HEK293 (cell line): ENCODE results near the gene MRPL39.

Source experiments
- CTCF ChIA-PET: fragments of 350-600 bp; formaldehyde crosslinking; extraction: SDS; loops from one replicate; lab custom pipeline; 2021; ENCODE audit warnings: antibody characterized with exemption; lab: Yijun Ruan, JAX
- POLR2A ChIA-PET: fragments of 300-600 bp; formaldehyde crosslinking; extraction: SDS; loops from one replicate; lab custom pipeline; 2020; ENCODE audit warnings: antibody characterized with exemption, inconsistent platforms; lab: Yijun Ruan, JAX
- H3K27ac ChIP-seq: fragments of 200-500 bp; sonication (Bioruptor generic); 2 replicates; pipeline ENCODE4 v1.5.1; 2014; ENCODE audit warnings: low read depth, low read length, control low read depth, inconsistent platforms; ENCODE audit errors: extremely low read depth
- H3K36me3 ChIP-seq, 2 experiments: fragments of 200-500 bp in 1 of 2; sonication (Bioruptor generic) in 1 of 2; 1 replicate in 1 of 2; 2 replicates in 1 of 2; pipeline ENCODE4 v1.5.1; 2014 to 2017; ENCODE audit warnings: inconsistent platforms in 2 of 2, low read length in 2 of 2; ENCODE audit not compliant: control insufficient read depth in 2 of 2, insufficient read depth in 1 of 2
- H3K4me1 ChIP-seq: fragments of 200-500 bp; sonication (Bioruptor generic); 2 replicates; pipeline ENCODE4 v1.5.1; 2014; ENCODE audit warnings: mild to moderate bottlenecking, low read length, inconsistent platforms; ENCODE audit not compliant: control insufficient read depth, insufficient read depth
- H3K4me3 ChIP-seq: 2 replicates; pipeline ENCODE4 v1.5.1; 2011; ENCODE audit warnings: low read depth, mild to moderate bottlenecking, control low read depth, low read length, moderate library complexity
- H3K9me3 ChIP-seq: fragments of 200-500 bp; sonication (Bioruptor generic); 2 replicates; pipeline ENCODE4 v1.5.1; 2014; ENCODE audit warnings: low read depth, low read length, inconsistent platforms; ENCODE audit not compliant: control insufficient read depth, insufficient read depth
- AEBP2 ChIP-seq: fragments of 450-650 bp; formaldehyde crosslinking; IDR thresholded peaks from 2 replicates; pipeline ENCODE4 v1.5.1; 2016; ENCODE audit warnings: missing biosample characterization, missing genetic modification characterization, borderline replicate concordance
- ATF2 ChIP-seq: fragments of 450-650 bp; formaldehyde crosslinking; IDR thresholded peaks from 2 replicates; pipeline ENCODE4 v1.5.1; 2016; ENCODE audit warnings: missing biosample characterization, missing genetic modification characterization, low read depth
- BCL11A ChIP-seq: fragments of 450-650 bp; formaldehyde crosslinking; IDR thresholded peaks from 2 replicates; pipeline ENCODE4 v1.5.1; 2016; ENCODE audit warnings: low read depth, missing biosample characterization, missing genetic modification characterization
- GLI2 ChIP-seq: fragments of 450-650 bp; formaldehyde crosslinking; IDR thresholded peaks from 2 replicates; pipeline ENCODE4; 2017; ENCODE audit warnings: missing biosample characterization, missing genetic modification characterization, low read depth, borderline replicate concordance
- HOXD13 ChIP-seq: sonication (generic); formaldehyde crosslinking; IDR thresholded peaks from 2 replicates; pipeline ENCODE4 v1.8.0; 2022; ENCODE audit warnings: missing genetic modification reagents, borderline replicate concordance
- MEIS1 ChIP-seq: sonication (generic); formaldehyde crosslinking; IDR thresholded peaks from 2 replicates; pipeline ENCODE4 v1.8.1; 2022; ENCODE audit warnings: missing genetic modification reagents, mild to moderate bottlenecking, borderline replicate concordance
- PRDM1 ChIP-seq: fragments of 450-650 bp; formaldehyde crosslinking; IDR thresholded peaks from 2 replicates; pipeline ENCODE4; 2016; ENCODE audit warnings: missing biosample characterization, missing genetic modification characterization
- PRDM10 ChIP-seq: fragments of 450-650 bp; formaldehyde crosslinking; IDR thresholded peaks from 2 replicates; pipeline ENCODE4 v1.5.1; 2016; ENCODE audit warnings: missing biosample characterization, missing genetic modification characterization
- SETDB1 ChIP-seq: IDR thresholded peaks from one replicate; pipeline ENCODE4 v1.6.1; 2017; ENCODE audit warnings: mild to moderate bottlenecking, low read length, moderate library complexity, mixed read lengths; ENCODE audit not compliant: insufficient read length
- SP3 ChIP-seq: fragments of 450-650 bp; formaldehyde crosslinking; IDR thresholded peaks from 2 replicates; pipeline ENCODE4 v1.5.1; 2016; ENCODE audit warnings: missing biosample characterization, missing genetic modification characterization
- SP7 ChIP-seq: fragments of 450-650 bp; formaldehyde crosslinking; IDR thresholded peaks from 2 replicates; pipeline ENCODE4 v1.5.1; 2016; ENCODE audit warnings: missing biosample characterization, missing genetic modification characterization
- WT1 ChIP-seq: fragments of 450-650 bp; formaldehyde crosslinking; IDR thresholded peaks from 2 replicates; pipeline ENCODE4 v1.5.1; 2016; ENCODE audit warnings: missing biosample characterization, missing genetic modification characterization
- ZBTB1 ChIP-seq: fragments of 450-650 bp; formaldehyde crosslinking; IDR thresholded peaks from 2 replicates; pipeline ENCODE4 v1.5.1; 2016; ENCODE audit warnings: missing biosample characterization, missing genetic modification characterization
- ZBTB8A ChIP-seq: fragments of 450-650 bp; formaldehyde crosslinking; IDR thresholded peaks from 2 replicates; pipeline ENCODE4 v1.5.1; 2016; ENCODE audit warnings: missing biosample characterization, missing genetic modification characterization
- ZEB2 ChIP-seq: fragments of 450-650 bp; formaldehyde crosslinking; IDR thresholded peaks from 2 replicates; pipeline ENCODE4 v1.5.1; 2016; ENCODE audit warnings: missing biosample characterization, missing genetic modification characterization
- ZNF114 ChIP-seq: fragments of 450-650 bp; formaldehyde crosslinking; IDR thresholded peaks from 2 replicates; pipeline ENCODE4 v1.5.0; 2017; ENCODE audit warnings: missing biosample characterization, missing genetic modification characterization
- ZNF23 ChIP-seq: fragments of 450-650 bp; formaldehyde crosslinking; IDR thresholded peaks from 2 replicates; pipeline ENCODE4 v1.5.1; 2016; ENCODE audit warnings: missing biosample characterization, missing genetic modification characterization, borderline replicate concordance
- ZNF26 ChIP-seq: fragments of 450-650 bp; formaldehyde crosslinking; IDR thresholded peaks from 2 replicates; pipeline ENCODE4 v1.5.1; 2016; ENCODE audit warnings: missing biosample characterization, missing genetic modification characterization
- ZNF423 ChIP-seq: fragments of 450-650 bp; formaldehyde crosslinking; IDR thresholded peaks from 2 replicates; pipeline ENCODE4 v1.5.1; 2016; ENCODE audit warnings: missing biosample characterization, missing genetic modification characterization
- ZNF549 ChIP-seq: fragments of 450-650 bp; IDR thresholded peaks from 2 replicates; pipeline ENCODE4 v1.5.1; 2018; ENCODE audit warnings: missing biosample characterization, missing genetic modification characterization, mild to moderate bottlenecking, inconsistent platforms, moderate library complexity
- ZNF580 ChIP-seq: fragments of 450-650 bp; formaldehyde crosslinking; IDR thresholded peaks from 2 replicates; pipeline ENCODE4 v1.5.1; 2016; ENCODE audit warnings: missing biosample characterization, missing genetic modification characterization
- ZNF623 ChIP-seq: fragments of 450-650 bp; formaldehyde crosslinking; IDR thresholded peaks from 2 replicates; pipeline ENCODE4 v1.5.1; 2016; ENCODE audit warnings: missing biosample characterization, missing genetic modification characterization
- ZNF670 ChIP-seq: fragments of 450-650 bp; formaldehyde crosslinking; IDR thresholded peaks from 2 replicates; pipeline ENCODE4 v1.5.1; 2016; ENCODE audit warnings: missing biosample characterization, missing genetic modification characterization, low read depth
- ZNF768 ChIP-seq: fragments of 450-650 bp; formaldehyde crosslinking; IDR thresholded peaks from 2 replicates; pipeline ENCODE4 v1.5.1; 2018; ENCODE audit warnings: missing biosample characterization, mild to moderate bottlenecking, missing genetic modification characterization

Gene MRPL39

GRCh38 chr21:25577424-25578055, 29.7 kb downstream of the MRPL39 start:
- peaks cover 7% of the 10 kb centered on the region for H3K4me1 ChIP-seq
- ChIA-PET POLR2A (no interaction called here), CTCF (interaction anchor here (0.7 kb wide), 1 partner anchor 52 kb away, joined by 3 read pairs; no protein-coding TSS in a partner anchor)
- peaks cover 5 to 9% of the 10 kb centered on the region in 2 experiments for H3K36me3 ChIP-seq
- no peak overlapping the region for H3K27ac ChIP-seq
- H3K4me3 ChIP-seq = no peak overlapping the region
- TF ChIP-seq AEBP2 (tag by site-specific recombination) = no peak
- no peak for TF ChIP-seq ZBTB8A
- TF ChIP-seq GLI2 = no peak
- TF ChIP-seq HOXD13 (CRISPR knock-in tag) = no peak
- TF ChIP-seq MEIS1 (CRISPR knock-in tag) = no peak
- TF ChIP-seq ZNF26 = no peak
- no peak for TF ChIP-seq SETDB1
- no peak for TF ChIP-seq ZNF114 (tag by site-specific recombination)
- no peak for TF ChIP-seq ZNF423 (tag by site-specific recombination)
- TF ChIP-seq SP7 = no peak
- no peaks in the 10 kb centered on the region for H3K9me3 ChIP-seq

- POLR2A ChIA-PET = no interaction called here
- peaks cover 7% of the 10 kb centered on the region for H3K4me1 ChIP-seq
- no peaks in the 10 kb centered on the region for H3K9me3 ChIP-seq
- no peak overlapping the region for H3K4me3 ChIP-seq
- peaks cover 0 to 9% of the 10 kb centered on the region in 2 experiments for H3K36me3 ChIP-seq
- H3K27ac ChIP-seq = no peak overlapping the region
- CTCF ChIA-PET = interaction anchor here (1.1 kb wide), 1 partner anchor 34 kb away, joined by 4 read pairs; no protein-coding TSS in a partner anchor
- TF ChIP-seq ZNF549 (no peak), SP7 (peak; percentile 58; the same call in 1 of the 2 replicates), PRDM10 (tag by site-specific recombination) (no peak), ZBTB1 (no peak), ZNF768 (tag by site-specific recombination) (no peak), WT1 (tag by site-specific recombination) (0 out of 2 replicates have a peak, but pooled peaks have one; percentile 20), ZNF670 (tag by site-specific recombination) (no peak), ZEB2 (tag by site-specific recombination) (0 out of 2 replicates have a peak, but pooled peaks have one; percentile 19), SP3 (no peak), ZNF623 (no peak), PRDM1 (tag by site-specific recombination) (0 out of 2 replicates have a peak, but pooled peaks have one; percentile 24), ZNF23 (tag by site-specific recombination) (no peak), ATF2 (tag by site-specific recombination) (no peak), BCL11A (no peak), ZNF26 (no peak), ZNF580 (tag by site-specific recombination) (no peak)
These were observed 33.7 kb downstream of the MRPL39 start for GRCh38 chr21:25573409-25574206.
